Islet precursor cell (in vitro differentiated cells): ENCODE data around the gene ZRANB2.

Experiments used
- DNase-seq: peaks from one replicate; pipeline ENCODE4 v3.0.0-alpha.2; 2018

ZRANB2 gene

GRCh38 chr1:71080739-71081696, at the start of gene ZRANB2:
Gene ZRANB2, minus strand, starts transcription at chr1:71081035. Its CDS starts 40 bp downstream, at chr1:71080995.
- DNase-seq: peak; percentile 94

- DNase-seq: no peak
Observed at GRCh38 chr1:71128060-71128459, 47.2 kb upstream of the ZRANB2 start.

- no peak for DNase-seq
Observed at GRCh38 chr1:71118086-71118485, 37.3 kb upstream of the ZRANB2 start.

GRCh38 chr1:71116729-71117128, 35.9 kb upstream of the ZRANB2 start:
- DNase-seq: no peak

GRCh38 chr1:71106658-71107322, 26.0 kb upstream of the ZRANB2 start:
- DNase-seq: no peak

- DNase-seq: no peak
Observed at GRCh38 chr1:71104417-71104816, 23.6 kb upstream of the ZRANB2 start.

GRCh38 chr1:71101839-71102376, 21.1 kb upstream of the ZRANB2 start:
- no peak for DNase-seq

- DNase-seq: no peak
Observed at GRCh38 chr1:71097428-71097827, 16.6 kb upstream of the ZRANB2 start.

- DNase-seq: no peak
Observed at GRCh38 chr1:71094913-71095312, 14.1 kb upstream of the ZRANB2 start.

GRCh38 chr1:71093938-71094337, 13.1 kb upstream of the ZRANB2 start:
- no peak for DNase-seq

- no peak for DNase-seq
Observed at GRCh38 chr1:71089536-71090270, 8.9 kb upstream of the ZRANB2 start.

GRCh38 chr1:71088645-71089287, 7.9 kb upstream of the ZRANB2 start:
- DNase-seq: no peak

- DNase-seq: no peak
Observed at GRCh38 chr1:71087713-71088112, 6.9 kb upstream of the ZRANB2 start.

- DNase-seq: no peak
Observed at GRCh38 chr1:71087060-71087459, 6.2 kb upstream of the ZRANB2 start.

GRCh38 chr1:71086331-71086730, 5.5 kb upstream of the ZRANB2 start:
- no peak for DNase-seq

- DNase-seq: no peak
Observed at GRCh38 chr1:71083271-71083670, 2.4 kb upstream of the ZRANB2 start.

GRCh38 chr1:71081697-71082080, 854 bp upstream of the ZRANB2 start:
- DNase-seq: peak; percentile 58

GRCh38 chr1:71080230-71080738, 551 bp downstream of the ZRANB2 start:
- peak; percentile 53 for DNase-seq

GRCh38 chr1:71074681-71075080, 6.2 kb downstream of the ZRANB2 start:
- no peak for DNase-seq

GRCh38 chr1:71072273-71072672, 8.6 kb downstream of the ZRANB2 start:
- no peak for DNase-seq

- DNase-seq: no peak
Observed at GRCh38 chr1:71071720-71072119, 9.1 kb downstream of the ZRANB2 start.
